Measurements from ENCODE around the gene TRMT112. TPM values are rescaled to one million over a fixed set of nuclear protein-coding genes. Genes with fewer than 3 reads are reported as not detected.

Gene TRMT112
- total RNA-seq, 4 donors from 2014 or later, result 202 to 281 (median 212) TPM

- Histone ChIP-seq H3K27ac (replicated peaks in 1 of 4) (peak overlapping the region; percentile 86 to 98 (median 92)), H3K4me3 (peak overlapping the region; percentile 69 to 84 (median 78)), H3K36me3 (peaks cover 0 to 5% (median 0%) of the 10 kb centered on the region in 4 donors), H3K4me1 (peaks cover 31 to 61% (median 58%) of the 10 kb centered on the region in 4 donors), H3K27me3 (peaks cover 0 to 39% (median 16%) of the 10 kb centered on the region in 4 donors), H3K9me3 (no peaks in the 10 kb centered on the region)
- peak; percentile 98 for DNase-seq (ENCODE audit: extremely low spot score)
- peak; percentile 82 to 88 (median 88) for TF ChIP-seq CTCF (IDR thresholded peaks at IDR 0.05)
- peak; percentile 39 to 42 for TF ChIP-seq POLR2AphosphoS5 (IDR thresholded peaks at IDR 0.05)
- no peak for TF ChIP-seq POLR2A (IDR thresholded peaks at IDR 0.05; ENCODE audit: low read depth)
- no peak for TF ChIP-seq EP300 (IDR thresholded peaks at IDR 0.05)
- intact Hi-C loops (cut with DNase I), result loop anchor here (5.0 kb wide), 1 partner anchor 37 kb away; no protein-coding TSS in a partner anchor
- WGBS, result 0% methylated on average over 30 of the region's 46 CpGs
These were observed 12.9 kb downstream of the TRMT112 start for GRCh38 chr11:64304316-64305072.

GRCh38 chr11:64304032-64304315, 13.4 kb downstream of the TRMT112 start:
- H3K9me3 ChIP-seq, result no peaks in the 10 kb centered on the region
- H3K36me3 ChIP-seq, result peaks cover 0 to 2% (median 0%) of the 10 kb centered on the region in 4 donors
- DNase-seq (ENCODE audit: extremely low spot score), result no peak
- peak overlapping the region; percentile 69 to 84 (median 78) for H3K4me3 ChIP-seq
- TF ChIP-seq EP300 (IDR thresholded peaks at IDR 0.05) (no peak), CTCF (IDR thresholded peaks at IDR 0.05) (no peak), POLR2A (IDR thresholded peaks at IDR 0.05; ENCODE audit: low read depth) (no peak), POLR2AphosphoS5 (IDR thresholded peaks at IDR 0.05) (no peak)
- H3K4me1 ChIP-seq, result peaks cover 36 to 66% (median 63%) of the 10 kb centered on the region in 4 donors
- peaks cover 0 to 44% (median 19%) of the 10 kb centered on the region in 4 donors for H3K27me3 ChIP-seq
- 53% methylated on average over 3 of the region's 5 CpGs for WGBS
- intact Hi-C loops (cut with DNase I), result loop anchor here (5.0 kb wide), 1 partner anchor 37 kb away; no protein-coding TSS in a partner anchor
- peak overlapping the region; percentile 86 to 98 (median 92) for H3K27ac ChIP-seq (replicated peaks in 1 of 4)

GRCh38 chr11:64303109-64304031, 14.0 kb downstream of the TRMT112 start:
- Histone ChIP-seq H3K4me3 (peak overlapping the region in 3 of 4 donors; percentile 69 to 79 (median 77)), H3K27ac (replicated peaks in 1 of 4) (peak overlapping the region; percentile 86 to 98 (median 92)), H3K36me3 (no peaks in the 10 kb centered on the region), H3K9me3 (no peaks in the 10 kb centered on the region), H3K27me3 (peaks cover 3 to 50% (median 22%) of the 10 kb centered on the region in 4 donors), H3K4me1 (peaks cover 37 to 70% (median 65%) of the 10 kb centered on the region in 4 donors)
- WGBS, result 81% methylated on average over 9 of the region's 13 CpGs
- intact Hi-C loops (cut with DNase I), result loop anchor here (5.0 kb wide), 1 partner anchor 36 kb away; no protein-coding TSS in a partner anchor
- DNase-seq (ENCODE audit: extremely low spot score), result no peak
- TF ChIP-seq POLR2A (IDR thresholded peaks at IDR 0.05; ENCODE audit: low read depth) (no peak), CTCF (IDR thresholded peaks at IDR 0.05) (no peak), EP300 (IDR thresholded peaks at IDR 0.05) (no peak), POLR2AphosphoS5 (IDR thresholded peaks at IDR 0.05) (no peak)

- peak within 1 kb of the TSS in 3 of 4 donors; percentile 23 to 57 (median 52) for H3K27ac ChIP-seq (replicated peaks in 1 of 4)
- H3K27me3 ChIP-seq, result peaks cover 7 to 84% (median 49%) of the 10 kb centered on the region in 4 donors
- no peaks in the 10 kb centered on the region for H3K9me3 ChIP-seq
- H3K36me3 ChIP-seq, result no peaks in the 10 kb centered on the region
- intact Hi-C loops (cut with DNase I), result loop anchor here (5.0 kb wide), 2 partner anchors 33 to 98 kb away; no protein-coding TSS in a partner anchor
- no peak for DNase-seq (ENCODE audit: extremely low spot score)
- 22% methylated on average over 37 of the region's 54 CpGs for WGBS
- H3K4me3 ChIP-seq, result peak within 1 kb of the TSS; percentile 52 to 61 (median 53)
- H3K4me1 ChIP-seq, result peaks cover 28 to 50% (median 45%) of the 10 kb centered on the region in 4 donors
- TF ChIP-seq POLR2AphosphoS5 (IDR thresholded peaks at IDR 0.05) (no peak), POLR2A (IDR thresholded peaks at IDR 0.05; ENCODE audit: low read depth) (no peak), EP300 (IDR thresholded peaks at IDR 0.05) (no peak), CTCF (IDR thresholded peaks at IDR 0.05) (no peak)
These were observed 17.3 kb downstream of the TRMT112 start, which contains the start of gene CATSPERZ for GRCh38 chr11:64299847-64300648. CATSPERZ (plus strand) TSS chr11:64300358; CDS start chr11:64300411, 53 bp downstream.

All from esophagus muscularis mucosa (tissue), 4 donors.